ENCODE data around the gene EFL1.

EFL1 gene

GRCh38 chr15:82176542-82176941, 86.0 kb downstream of the EFL1 start:
- Histone ChIP-seq H3K14ac (ENCODE audit: low read length in 2 of 2) (no peak overlapping the region), H3K27me3 (ENCODE audit: control insufficient read depth in 1 of 2, insufficient read depth in 1 of 2, low read length in 2 of 2) (no peaks in the 10 kb centered on the region), H2BK12ac (ENCODE audit: low read length in 2 of 2) (no peak overlapping the region), H3K4ac (ENCODE audit: low read depth in 1 of 2, low read length in 2 of 2) (no peak overlapping the region), H3K27ac (ENCODE audit: low read length, poor library complexity, severe bottlenecking) (no peak overlapping the region), H3K9ac (ENCODE audit: low read length) (no peak overlapping the region), H3K18ac (ENCODE audit: low read depth in 1 of 2, low read length in 2 of 2) (no peak overlapping the region), H3K36me3 (ENCODE audit: control insufficient read depth in 1 of 2, insufficient read depth in 2 of 2, low read depth in 1 of 2, low read length in 2 of 2) (no peaks in the 10 kb centered on the region), H2BK120ac (ENCODE audit: low read depth, low read length) (no peak overlapping the region), H3K4me2 (ENCODE audit: low read length, poor library complexity, severe bottlenecking) (no peak overlapping the region), H2BK5ac (ENCODE audit: low read depth, low read length, poor library complexity, severe bottlenecking) (no peak overlapping the region), H2AK5ac (ENCODE audit: low read length, severe bottlenecking) (no peak overlapping the region), H2AFZ (ENCODE audit: low read depth, low read length) (no peak overlapping the region), H3K79me1 (replicated peaks; ENCODE audit: low read length, poor library complexity, severe bottlenecking) (peaks cover 2% of the 10 kb centered on the region), H4K91ac (ENCODE audit: low read length) (no peak overlapping the region), H3K23ac (ENCODE audit: low read length in 2 of 2) (no peak overlapping the region), H3K4me1 (ENCODE audit: control insufficient read depth, insufficient read depth, low read depth, low read length) (peaks cover 3% of the 10 kb centered on the region), H2BK15ac (ENCODE audit: low read depth, poor library complexity, severe bottlenecking) (no peak overlapping the region), H3K9me3 (ENCODE audit: control insufficient read depth, low read length) (no peaks in the 10 kb centered on the region), H3K4me3 (ENCODE audit: insufficient read depth in 1 of 2, low read depth in 1 of 2, low read length in 2 of 2) (no peak overlapping the region), H4K8ac (ENCODE audit: low read length) (no peak overlapping the region)
- 100% methylated on average over 2 of the region's 2 CpGs for WGBS
- DNase-seq = no peak

GRCh38 chr15:82174471-82175235, 87.9 kb downstream of the EFL1 start:
- 88% methylated on average over 1 of the region's 5 CpGs for WGBS

GRCh38 chr15:82173108-82173507, 89.4 kb downstream of the EFL1 start:
- Histone ChIP-seq H3K9ac (ENCODE audit: low read length) (no peak overlapping the region), H3K4me2 (ENCODE audit: low read length, poor library complexity, severe bottlenecking) (no peak overlapping the region)
- WGBS = no CpG with 5 or more reads among the region's 1 CpG

More at GRCh38 chr15:82174471-82175235, 87.9 kb downstream of the EFL1 start:
- Histone ChIP-seq H3K27me3 (ENCODE audit: control insufficient read depth in 1 of 2, insufficient read depth in 1 of 2, low read length in 2 of 2) (no peaks in the 10 kb centered on the region), H3K4me3 (ENCODE audit: insufficient read depth in 1 of 2, low read depth in 1 of 2, low read length in 2 of 2) (no peak overlapping the region), H2BK5ac (ENCODE audit: low read depth, low read length, poor library complexity, severe bottlenecking) (no peak overlapping the region), H3K27ac (ENCODE audit: low read length, poor library complexity, severe bottlenecking) (no peak overlapping the region), H3K79me1 (replicated peaks; ENCODE audit: low read length, poor library complexity, severe bottlenecking) (peaks cover 2% of the 10 kb centered on the region), H3K4ac (ENCODE audit: low read depth in 1 of 2, low read length in 2 of 2) (no peak overlapping the region), H3K9me3 (ENCODE audit: control insufficient read depth, low read length) (no peaks in the 10 kb centered on the region), H3K14ac (ENCODE audit: low read length in 2 of 2) (no peak overlapping the region), H3K4me1 (ENCODE audit: control insufficient read depth, insufficient read depth, low read depth, low read length) (peaks cover 3% of the 10 kb centered on the region), H2BK15ac (ENCODE audit: low read depth, poor library complexity, severe bottlenecking) (no peak overlapping the region), H2BK120ac (ENCODE audit: low read depth, low read length) (no peak overlapping the region), H4K8ac (ENCODE audit: low read length) (no peak overlapping the region), H3K4me2 (ENCODE audit: low read length, poor library complexity, severe bottlenecking) (no peak overlapping the region), H3K36me3 (ENCODE audit: control insufficient read depth in 1 of 2, insufficient read depth in 2 of 2, low read depth in 1 of 2, low read length in 2 of 2) (no peaks in the 10 kb centered on the region), H3K9ac (ENCODE audit: low read length) (no peak overlapping the region), H3K18ac (ENCODE audit: low read depth in 1 of 2, low read length in 2 of 2) (no peak overlapping the region), H3K23ac (ENCODE audit: low read length in 2 of 2) (no peak overlapping the region), H2AFZ (ENCODE audit: low read depth, low read length) (no peak overlapping the region), H2AK5ac (ENCODE audit: low read length, severe bottlenecking) (peak overlapping the region; percentile 19), H2BK12ac (ENCODE audit: low read length in 2 of 2) (no peak overlapping the region), H4K91ac (ENCODE audit: low read length) (no peak overlapping the region)
- no peak for DNase-seq

GRCh38 chr15:82172506-82172905, 90.0 kb downstream of the EFL1 start:
- Histone ChIP-seq H2AK5ac (ENCODE audit: low read length, severe bottlenecking) (no peak overlapping the region), H3K4me3 (ENCODE audit: insufficient read depth in 1 of 2, low read depth in 1 of 2, low read length in 2 of 2) (no peak overlapping the region), H4K8ac (ENCODE audit: low read length) (no peak overlapping the region), H4K91ac (ENCODE audit: low read length) (no peak overlapping the region), H3K9ac (ENCODE audit: low read length) (no peak overlapping the region), H2BK15ac (ENCODE audit: low read depth, poor library complexity, severe bottlenecking) (no peak overlapping the region), H2AFZ (ENCODE audit: low read depth, low read length) (no peak overlapping the region), H2BK120ac (ENCODE audit: low read depth, low read length) (no peak overlapping the region), H3K79me1 (replicated peaks; ENCODE audit: low read length, poor library complexity, severe bottlenecking) (peaks cover 2% of the 10 kb centered on the region), H2BK5ac (ENCODE audit: low read depth, low read length, poor library complexity, severe bottlenecking) (no peak overlapping the region), H3K23ac (ENCODE audit: low read length in 2 of 2) (peak overlapping the region in 1 of 2 experiments; percentile 77), H3K4me1 (ENCODE audit: control insufficient read depth, insufficient read depth, low read depth, low read length) (no peaks in the 10 kb centered on the region), H3K36me3 (ENCODE audit: control insufficient read depth in 1 of 2, insufficient read depth in 2 of 2, low read depth in 1 of 2, low read length in 2 of 2) (peaks cover 0 to 7% of the 10 kb centered on the region in 2 experiments), H3K4me2 (ENCODE audit: low read length, poor library complexity, severe bottlenecking) (no peak overlapping the region), H3K18ac (ENCODE audit: low read depth in 1 of 2, low read length in 2 of 2) (no peak overlapping the region), H3K4ac (ENCODE audit: low read depth in 1 of 2, low read length in 2 of 2) (no peak overlapping the region), H2BK12ac (ENCODE audit: low read length in 2 of 2) (no peak overlapping the region), H3K14ac (ENCODE audit: low read length in 2 of 2) (no peak overlapping the region), H3K27ac (ENCODE audit: low read length, poor library complexity, severe bottlenecking) (no peak overlapping the region), H3K9me3 (ENCODE audit: control insufficient read depth, low read length) (no peaks in the 10 kb centered on the region), H3K27me3 (ENCODE audit: control insufficient read depth in 1 of 2, insufficient read depth in 1 of 2, low read length in 2 of 2) (no peaks in the 10 kb centered on the region)
- WGBS = 91% methylated on average over 4 of the region's 4 CpGs
- DNase-seq = no peak

More at GRCh38 chr15:82173108-82173507, 89.4 kb downstream of the EFL1 start:
- Histone ChIP-seq H4K91ac (ENCODE audit: low read length) (no peak overlapping the region), H3K18ac (ENCODE audit: low read depth in 1 of 2, low read length in 2 of 2) (no peak overlapping the region), H3K4ac (ENCODE audit: low read depth in 1 of 2, low read length in 2 of 2) (no peak overlapping the region), H2BK12ac (ENCODE audit: low read length in 2 of 2) (no peak overlapping the region), H3K79me1 (replicated peaks; ENCODE audit: low read length, poor library complexity, severe bottlenecking) (peaks cover 2% of the 10 kb centered on the region), H2BK120ac (ENCODE audit: low read depth, low read length) (no peak overlapping the region), H3K4me3 (ENCODE audit: insufficient read depth in 1 of 2, low read depth in 1 of 2, low read length in 2 of 2) (no peak overlapping the region), H3K23ac (ENCODE audit: low read length in 2 of 2) (no peak overlapping the region), H3K36me3 (ENCODE audit: control insufficient read depth in 1 of 2, insufficient read depth in 2 of 2, low read depth in 1 of 2, low read length in 2 of 2) (peaks cover 0 to 7% of the 10 kb centered on the region in 2 experiments), H3K4me1 (ENCODE audit: control insufficient read depth, insufficient read depth, low read depth, low read length) (no peaks in the 10 kb centered on the region), H4K8ac (ENCODE audit: low read length) (no peak overlapping the region), H3K27me3 (ENCODE audit: control insufficient read depth in 1 of 2, insufficient read depth in 1 of 2, low read length in 2 of 2) (no peaks in the 10 kb centered on the region), H2AFZ (ENCODE audit: low read depth, low read length) (no peak overlapping the region), H3K14ac (ENCODE audit: low read length in 2 of 2) (no peak overlapping the region), H2BK5ac (ENCODE audit: low read depth, low read length, poor library complexity, severe bottlenecking) (no peak overlapping the region), H3K27ac (ENCODE audit: low read length, poor library complexity, severe bottlenecking) (no peak overlapping the region), H2BK15ac (ENCODE audit: low read depth, poor library complexity, severe bottlenecking) (no peak overlapping the region), H2AK5ac (ENCODE audit: low read length, severe bottlenecking) (no peak overlapping the region), H3K9me3 (ENCODE audit: control insufficient read depth, low read length) (no peaks in the 10 kb centered on the region)
- DNase-seq = no peak
